Body of pancreas (tissue), 4 donors: Measurements from ENCODE around the gene FASTK. TPM values are rescaled to one million over a fixed set of nuclear protein-coding genes. Genes with fewer than 3 reads are reported as not detected.
A peak's percentile ranks its signal among the peaks of the same experiment; 100 is the strongest.

Experiments
- ATAC-seq: fragments of 150-250 bp; one replicate; pipeline ENCODE4 v1.9.1; 2016
- DNase-seq, 4 donors: peaks; one replicate each; pipeline ENCODE4 v3.0.0-alpha.2; 2019
- H3K27ac ChIP-seq, 4 donors: fragments of 200-600 bp; sonication (generic); 1 replicate in 3 of 4; 2 replicates in 1 of 4; pipeline versions ENCODE4 v1.5.1 to v1.6.1; 2016 to 2019; ENCODE audit warnings: mild to moderate bottlenecking in 1 of 4, mixed read lengths in 1 of 4, moderate library complexity in 1 of 4
- H3K27me3 ChIP-seq, 2 donors: fragments of 200-600 bp; sonication (generic); one replicate each; pipeline ENCODE4 v1.6.0; 2016; ENCODE audit warnings: mild to moderate bottlenecking in 1 of 2
- H3K36me3 ChIP-seq, 2 donors: fragments of 200-600 bp; sonication (generic); replicated peaks in 1 of 2; 2 replicates each; pipeline ENCODE4 v1.5.1; 2016; ENCODE audit warnings: low read depth in 2 of 2; ENCODE audit not compliant: insufficient read depth in 1 of 2
- H3K4me1 ChIP-seq: fragments of 200-600 bp; sonication (generic); one replicate; pipeline ENCODE4 v1.6.0; 2016
- H3K4me3 ChIP-seq, 2 donors: fragments of 200-600 bp; sonication (generic); 1 replicate in 1 of 2; 2 replicates in 1 of 2; pipeline ENCODE4 v1.5.1; 2016 to 2019
- H3K9me3 ChIP-seq, 3 donors: fragments of 200-600 bp; sonication (generic); 1 replicate in 2 of 3; 2 replicates in 1 of 3; pipeline ENCODE4 v1.5.1; 2016
- CTCF ChIP-seq, 7 experiments: fragments of 450-650 bp in 4 of 7; fragments of 200-600 bp in 3 of 7; sonication (generic) in 3 of 7; IDR thresholded peaks; one replicate each; pipeline ENCODE4 v1.5.1; 2016 to 2019; ENCODE audit warnings: antibody characterized with exemption in 7 of 7
- POLR2A ChIP-seq, 3 donors: fragments of 450-650 bp; IDR thresholded peaks; one replicate each; pipeline ENCODE4 v1.6.1; 2016; ENCODE audit warnings: antibody characterized with exemption in 3 of 3, mild to moderate bottlenecking in 2 of 3
- WGBS, 2 donors: methylation state at CpG; one replicate each; pipeline ENCODE4 v1.1.5; 2017; 5-methylcytosine and 5-hydroxymethylcytosine counted together
- intact Hi-C: fragments of 100-400 bp; cut with DNase I; formaldehyde crosslinking; loops from one replicate; pipeline ENCODE4 v1.15.1; 2023
- total RNA-seq, 2 donors: library from RNA; depleted of rRNA; stranded (reverse); fragments of >200 nt; gene quantifications; one replicate each; pipeline ENCODE4 v1.1.0, GENCODE V29; 2016

The FASTK gene
- total RNA-seq, 2 donors from 2014 or later, result 60.7 to 201 TPM

- peaks cover 62% of the 10 kb centered on the region for H3K4me1 ChIP-seq
- H3K27me3 ChIP-seq, result no peaks in the 10 kb centered on the region
- peak overlapping the region; percentile 84 to 89 (median 88) for H3K27ac ChIP-seq
- intact Hi-C loops, result no loop called here
- DNase-seq (peak; percentile 73 to 87 (median 82)), ATAC-seq (peak; percentile 25)
- TF ChIP-seq CTCF (IDR thresholded peaks at IDR 0.05) (no peak), POLR2A (IDR thresholded peaks at IDR 0.05) (peak; percentile 47 to 73 (median 56))
- 15 to 26% methylated on average over 24 to 30 of the region's 30 CpGs for WGBS, 2 donors
- peak overlapping the region in 1 of 2 donors; percentile 3 for H3K4me3 ChIP-seq
- no peaks in the 10 kb centered on the region for H3K9me3 ChIP-seq
- H3K36me3 ChIP-seq, result no peaks in the 10 kb centered on the region
Measured at GRCh38 chr7:151088856-151089699, 8.5 kb upstream of the FASTK start.

- Histone ChIP-seq H3K27ac (peak overlapping the region; percentile 84 to 89 (median 88)), H3K4me3 (peak overlapping the region; percentile 3 to 46), H3K9me3 (no peaks in the 10 kb centered on the region), H3K4me1 (peaks cover 69% of the 10 kb centered on the region), H3K27me3 (no peaks in the 10 kb centered on the region), H3K36me3 (no peaks in the 10 kb centered on the region)
- ATAC-seq (no peak), DNase-seq (no peak)
- TF ChIP-seq POLR2A (IDR thresholded peaks at IDR 0.05) (no peak), CTCF (IDR thresholded peaks at IDR 0.05) (no peak)
- intact Hi-C loops, result no loop called here
- WGBS, 2 donors, result 23 to 29% methylated on average over 14 to 16 of the region's 16 CpGs
Measured at GRCh38 chr7:151088019-151088855, 7.6 kb upstream of the FASTK start.

- intact Hi-C loops, result no loop called here
- 0 to 1% methylated on average over 15 to 64 of the region's 70 CpGs for WGBS, 2 donors
- Histone ChIP-seq H3K4me3 (peak overlapping the region; percentile 83 to 84), H3K27ac (peak overlapping the region; percentile 84 to 89 (median 88)), H3K4me1 (peaks cover 73% of the 10 kb centered on the region), H3K27me3 (no peaks in the 10 kb centered on the region), H3K9me3 (no peaks in the 10 kb centered on the region), H3K36me3 (no peaks in the 10 kb centered on the region)
- ATAC-seq, result peak; percentile 55
- peak; percentile 69 to 79 (median 74) for DNase-seq
- TF ChIP-seq CTCF (IDR thresholded peaks at IDR 0.05), result peak in 4 of 7 experiments; percentile 15 to 55 (median 38)
- TF ChIP-seq POLR2A (IDR thresholded peaks at IDR 0.05), result peak; percentile 41 to 47 (median 45)
Measured at GRCh38 chr7:151087245-151088018, 6.8 kb upstream of the FASTK start.

- peak in 2 of 4 donors; percentile 49 to 55 for DNase-seq
- H3K4me3 ChIP-seq, result peak overlapping the region; percentile 83 to 84
- WGBS, 2 donors, result 0 to 1% methylated on average over 5 to 52 of the region's 56 CpGs
- intact Hi-C loops, result no loop called here
- H3K4me1 ChIP-seq, result peaks cover 79% of the 10 kb centered on the region
- TF ChIP-seq CTCF (IDR thresholded peaks at IDR 0.05) (no peak), POLR2A (IDR thresholded peaks at IDR 0.05) (no peak)
- ATAC-seq, result peak; percentile 3
- H3K27me3 ChIP-seq, result no peaks in the 10 kb centered on the region
- no peaks in the 10 kb centered on the region for H3K36me3 ChIP-seq
- H3K27ac ChIP-seq, result peak overlapping the region; percentile 84 to 89 (median 88)
- H3K9me3 ChIP-seq, result no peaks in the 10 kb centered on the region
Measured at GRCh38 chr7:151086802-151087244, 6.2 kb upstream of the FASTK start.
